PFSK-1 (cell line): Measurements from ENCODE around the gene SDF4.

Experiments used
- FOXP2 ChIP-seq: optimal IDR thresholded peaks from 2 replicates; pipeline ENCODE3; 2011; ENCODE audit warnings: borderline replicate concordance, control low read depth, inconsistent platforms; ENCODE audit not compliant: insufficient read depth; ENCODE audit errors: extremely low read length, extremely low read depth
- POLR2AphosphoS5 ChIP-seq: IDR thresholded peaks from 2 replicates; pipeline ENCODE4 v1.6.1; 2012; ENCODE audit warnings: low read depth, mild to moderate bottlenecking, control low read depth, low read length, moderate library complexity
- SIN3A ChIP-seq: IDR thresholded peaks from 2 replicates; pipeline ENCODE4 v1.6.1; 2012; ENCODE audit warnings: mild to moderate bottlenecking, low read length, moderate library complexity, borderline replicate concordance; ENCODE audit not compliant: insufficient read depth
- TAF1 ChIP-seq: IDR thresholded peaks from 2 replicates; pipeline ENCODE4 v1.6.1; 2012; ENCODE audit warnings: low read length, control low read depth, borderline replicate concordance; ENCODE audit not compliant: insufficient read depth
- TF ChIP-seq, protein P1 (sequence below), 2 experiments: IDR thresholded peaks; 2 replicates each; pipeline versions ENCODE4 v1.6.1 to v1.8.0; 2011 to 2012; ENCODE audit warnings: low read depth in 2 of 2, low read length in 2 of 2, control low read depth in 1 of 2, inconsistent platforms in 1 of 2, mild to moderate bottlenecking in 1 of 2, moderate library complexity in 1 of 2; ENCODE audit not compliant: insufficient read depth in 1 of 2

Gene SDF4

DNA sequence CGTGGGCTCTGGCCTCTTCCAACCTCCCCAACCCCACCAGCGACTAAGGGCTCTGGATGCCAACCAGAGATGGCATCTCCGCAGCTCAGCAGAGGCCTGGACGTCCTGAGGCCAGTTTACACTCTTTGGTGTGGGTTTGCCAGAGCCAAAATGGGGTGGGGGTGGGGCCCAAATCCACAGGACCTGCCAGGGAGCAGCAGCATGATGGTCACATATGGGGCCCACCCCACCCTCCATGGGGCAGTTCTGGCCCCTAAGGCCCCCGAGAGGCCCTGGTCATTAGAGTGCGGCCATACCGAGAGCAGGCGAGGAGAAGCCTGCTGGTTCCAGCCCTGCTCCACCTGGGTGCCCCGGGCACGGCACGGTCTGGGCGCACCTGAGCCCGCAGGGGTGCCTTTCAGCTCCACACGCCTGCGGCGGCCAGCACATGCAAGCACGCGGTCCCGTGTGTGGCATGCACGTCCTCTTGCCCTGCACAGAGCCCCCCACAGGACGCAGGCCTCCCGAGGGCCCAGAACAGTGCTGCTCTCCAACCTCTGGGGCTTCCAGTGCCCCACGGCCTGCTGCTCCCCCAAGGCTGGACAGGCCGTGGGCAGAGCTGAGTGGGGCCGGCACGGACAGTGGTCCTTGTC lies 9.9 kb upstream of the SDF4 start:
- TF ChIP-seq POLR2AphosphoS5 (no peak), TAF1 (no peak), FOXP2 (no peak), SIN3A (no peak)
- TF ChIP-seq, protein P1, sequence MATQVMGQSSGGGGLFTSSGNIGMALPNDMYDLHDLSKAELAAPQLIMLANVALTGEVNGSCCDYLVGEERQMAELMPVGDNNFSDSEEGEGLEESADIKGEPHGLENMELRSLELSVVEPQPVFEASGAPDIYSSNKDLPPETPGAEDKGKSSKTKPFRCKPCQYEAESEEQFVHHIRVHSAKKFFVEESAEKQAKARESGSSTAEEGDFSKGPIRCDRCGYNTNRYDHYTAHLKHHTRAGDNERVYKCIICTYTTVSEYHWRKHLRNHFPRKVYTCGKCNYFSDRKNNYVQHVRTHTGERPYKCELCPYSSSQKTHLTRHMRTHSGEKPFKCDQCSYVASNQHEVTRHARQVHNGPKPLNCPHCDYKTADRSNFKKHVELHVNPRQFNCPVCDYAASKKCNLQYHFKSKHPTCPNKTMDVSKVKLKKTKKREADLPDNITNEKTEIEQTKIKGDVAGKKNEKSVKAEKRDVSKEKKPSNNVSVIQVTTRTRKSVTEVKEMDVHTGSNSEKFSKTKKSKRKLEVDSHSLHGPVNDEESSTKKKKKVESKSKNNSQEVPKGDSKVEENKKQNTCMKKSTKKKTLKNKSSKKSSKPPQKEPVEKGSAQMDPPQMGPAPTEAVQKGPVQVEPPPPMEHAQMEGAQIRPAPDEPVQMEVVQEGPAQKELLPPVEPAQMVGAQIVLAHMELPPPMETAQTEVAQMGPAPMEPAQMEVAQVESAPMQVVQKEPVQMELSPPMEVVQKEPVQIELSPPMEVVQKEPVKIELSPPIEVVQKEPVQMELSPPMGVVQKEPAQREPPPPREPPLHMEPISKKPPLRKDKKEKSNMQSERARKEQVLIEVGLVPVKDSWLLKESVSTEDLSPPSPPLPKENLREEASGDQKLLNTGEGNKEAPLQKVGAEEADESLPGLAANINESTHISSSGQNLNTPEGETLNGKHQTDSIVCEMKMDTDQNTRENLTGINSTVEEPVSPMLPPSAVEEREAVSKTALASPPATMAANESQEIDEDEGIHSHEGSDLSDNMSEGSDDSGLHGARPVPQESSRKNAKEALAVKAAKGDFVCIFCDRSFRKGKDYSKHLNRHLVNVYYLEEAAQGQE (IDR thresholded peaks at IDR 0.05; ENCODE audit: insufficient read depth in 1 of 2, low read depth in 2 of 2, low read length in 2 of 2): no peak

DNA sequence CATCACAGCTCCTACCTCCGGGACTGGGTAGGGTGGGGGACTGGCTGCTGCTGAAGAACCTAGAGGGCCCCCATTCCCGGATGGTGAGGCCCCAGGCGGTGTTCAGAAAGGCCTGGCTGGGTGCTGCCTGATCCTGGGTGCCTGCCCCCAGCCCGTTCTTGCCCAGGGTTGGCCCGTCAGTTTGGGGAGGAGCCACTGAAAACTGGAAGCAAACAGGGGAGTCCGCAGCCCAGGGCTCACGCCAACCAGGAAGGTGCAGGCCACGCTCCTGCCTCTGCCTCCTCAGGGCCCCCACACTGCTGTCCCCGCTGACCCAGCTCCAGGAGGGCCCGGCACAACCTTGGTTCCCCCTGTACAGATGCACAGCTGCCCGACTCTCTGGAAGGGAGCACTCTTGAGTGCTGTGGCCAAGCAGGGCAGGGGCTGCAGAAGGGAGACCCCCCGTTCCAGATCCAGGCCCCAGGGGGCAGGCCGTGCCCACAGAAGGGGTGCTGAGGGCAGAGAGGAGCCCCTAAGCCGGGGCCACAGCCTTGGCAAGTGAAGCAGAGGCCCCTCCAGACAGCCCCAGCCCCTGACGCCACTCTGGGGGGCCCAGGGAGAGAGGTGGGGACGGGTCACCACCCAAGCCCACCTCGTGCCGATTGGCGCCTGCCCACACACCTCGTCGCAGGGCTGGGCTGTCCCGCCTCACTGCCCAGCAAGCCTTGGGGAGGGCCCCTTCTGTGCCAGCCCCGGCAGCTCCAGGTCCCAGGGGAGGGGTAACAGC lies 9.2 kb upstream of the SDF4 start:
- TF ChIP-seq POLR2AphosphoS5: no peak
- no peak for TF ChIP-seq TAF1
- TF ChIP-seq SIN3A: no peak
- TF ChIP-seq, protein P1 (IDR thresholded peaks at IDR 0.05; ENCODE audit: insufficient read depth in 1 of 2, low read depth in 2 of 2, low read length in 2 of 2): no peak
- no peak for TF ChIP-seq FOXP2

DNA sequence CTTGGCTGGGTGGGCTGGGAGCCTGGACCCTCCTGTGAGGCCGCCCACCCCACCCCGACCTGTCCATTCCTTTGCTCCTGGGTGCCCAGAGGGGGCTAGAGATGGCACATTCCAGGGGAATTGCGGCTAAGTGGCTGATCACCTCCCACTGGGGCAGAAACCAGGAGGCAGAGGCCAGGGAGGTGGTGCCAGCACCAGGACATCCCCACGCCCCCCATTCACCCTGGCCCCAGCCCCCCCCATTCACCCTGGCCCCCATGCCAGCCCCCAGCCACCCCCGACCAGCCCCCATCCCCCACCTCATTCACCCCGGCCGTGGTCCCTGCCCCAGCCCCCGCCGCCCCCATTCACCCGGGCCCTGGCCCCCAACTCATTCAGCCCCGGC lies 8.5 kb upstream of the SDF4 start:
- TF ChIP-seq POLR2AphosphoS5: no peak
- TF ChIP-seq FOXP2: no peak
- TF ChIP-seq SIN3A: no peak
- TF ChIP-seq, protein P1 (IDR thresholded peaks at IDR 0.05; ENCODE audit: insufficient read depth in 1 of 2, low read depth in 2 of 2, low read length in 2 of 2): no peak
- no peak for TF ChIP-seq TAF1

DNA sequence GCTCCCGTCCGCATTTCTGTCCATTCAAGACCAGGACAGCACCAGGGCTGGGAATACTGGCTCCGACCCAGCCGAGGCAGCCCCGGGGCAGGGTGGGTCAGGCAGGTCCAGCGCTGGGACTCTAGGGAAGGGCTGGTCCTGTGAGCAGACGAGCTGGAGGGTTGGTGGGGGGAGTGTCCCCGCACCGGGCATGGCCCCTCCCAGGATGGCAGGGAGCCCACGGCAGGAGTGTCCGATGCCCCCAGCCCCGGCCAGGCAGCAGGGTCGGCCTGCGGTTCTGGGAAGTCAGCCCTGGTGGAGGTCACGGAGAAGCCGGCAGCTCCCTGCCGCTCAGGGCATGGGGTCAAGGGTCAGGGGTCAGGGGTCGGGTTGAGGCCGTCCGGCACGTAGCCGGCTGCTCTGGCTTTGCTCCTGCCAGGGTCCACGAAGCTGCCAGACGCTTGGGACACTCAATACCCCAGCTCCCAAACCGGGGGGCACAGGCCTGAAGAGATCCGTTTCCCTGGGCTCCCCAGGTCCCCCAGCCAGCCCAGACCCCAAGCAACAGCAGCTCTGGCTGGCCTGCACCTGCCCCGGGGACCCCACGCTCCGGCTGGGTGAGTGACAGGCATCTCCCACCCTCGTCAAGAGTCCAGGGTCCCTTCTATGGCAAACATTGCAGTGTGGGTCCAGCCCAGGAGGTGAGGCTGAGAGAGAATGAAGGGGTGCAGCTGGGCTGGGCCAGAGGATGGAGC lies 8.0 kb upstream of the SDF4 start:
- TF ChIP-seq FOXP2 (no peak), POLR2AphosphoS5 (no peak), SIN3A (no peak), TAF1 (no peak)
- TF ChIP-seq, protein P1 (IDR thresholded peaks at IDR 0.05; ENCODE audit: insufficient read depth in 1 of 2, low read depth in 2 of 2, low read length in 2 of 2): no peak
